Hepatocyte (in vitro differentiated cells): ENCODE data around the gene FBXL17.

Source experiments
- CTCF ChIP-seq: fragments of 200-600 bp; sonication (generic); IDR thresholded peaks from 2 replicates; pipeline ENCODE4 v1.5.1; 2016; ENCODE audit warnings: antibody characterized with exemption, mild to moderate bottlenecking; ENCODE audit not compliant: poor library complexity
- EZH2 ChIP-seq: fragments of 200-600 bp; sonication (generic); IDR thresholded peaks from 2 replicates; pipeline ENCODE4 v1.6.1; 2016; ENCODE audit warnings: antibody characterized with exemption, mild to moderate bottlenecking, borderline replicate concordance

GRCh38 chr5:108016101-108016500 is 365.8 kb downstream of the FBXL17 start:
- TF ChIP-seq CTCF (no peak), EZH2 (no peak)
